ENCODE data around the gene AXIN1. TPM values are rescaled to one million over a fixed set of nuclear protein-coding genes. Genes with fewer than 3 reads are reported as not detected.

Gene AXIN1
- total and polyA plus RNA-seq, 9 of the 15 experiments (the other 6 are each of a cell fraction or from before 2014, with no cell fraction given), result 0.42 to 58.0 (median 25.9) TPM

GRCh38 chr16:273547-274421 lies 78.7 kb downstream of the AXIN1 start:
- Histone ChIP-seq H3K4me1 (replicated peaks in 1 of 2; ENCODE audit: control insufficient read depth in 2 of 2, insufficient read depth in 2 of 2, low read length in 2 of 2) (peaks cover 0 to 71% of the 10 kb centered on the region in 2 experiments; a peak in 2 of 5 replicates), H3K9me1 (ENCODE audit: control insufficient read depth, insufficient read depth, low read length) (no peaks in the 10 kb centered on the region), H3K4me3 (no peak overlapping the region), H2AFZ (ENCODE audit: low read depth, low read length) (0 out of 2 replicates have a peak overlapping the region, but pooled peaks have one; percentile 45), H3K79me2 (ENCODE audit: control insufficient read depth, insufficient read depth, low read length) (no peaks in the 10 kb centered on the region), H3K36me3 (ENCODE audit: control insufficient read depth, insufficient read depth, low read length) (no peaks in the 10 kb centered on the region), H3K4me2 (ENCODE audit: insufficient read depth, low read length) (peak overlapping the region; percentile 32; the same call in 1 of the 2 replicates), H3K27me3 (ENCODE audit: control insufficient read depth in 2 of 2, insufficient read depth in 2 of 2, low read length in 2 of 2) (no peaks in the 10 kb centered on the region), H3K9ac (ENCODE audit: insufficient read depth in 1 of 2, low read depth in 2 of 2, low read length in 2 of 2) (peak overlapping the region in 1 of 2 experiments; percentile 71; a peak in 2 of 4 replicates), H3K27ac (ENCODE audit: extremely low read depth, low read depth, low read length) (no peak overlapping the region), H4K20me1 (replicated peaks; ENCODE audit: control insufficient read depth, insufficient read depth, low read length) (no peaks in the 10 kb centered on the region), H3K9me3 (replicated peaks; ENCODE audit: control insufficient read depth, insufficient read depth, low read depth, low read length) (no peaks in the 10 kb centered on the region)
- no peak for FAIRE-seq
- BruUV-seq (replicated peaks), result no TSS peak
- ChIA-PET POLR2A (interaction anchor here (1.3 kb wide), 1 partner anchor 10 kb away, joined by 3 read pairs; no protein-coding TSS in a partner anchor), CTCF (ENCODE audit: low intra/inter-chr PET ratio) (no interaction called here)
- 18% methylated on average over 21 of the region's 30 CpGs for WGBS (ENCODE audit: insufficient coverage, low coverage, missing lambda C conversion rate)
- in situ Hi-C loops (cut with MboI) (no loop called here), intact Hi-C loops (cut with micrococcal nuclease) (no loop called here)
- ATAC-seq, result peak; percentile 80
- DNase-seq (ENCODE audit: extremely low read depth in 1 of 4, low spot score in 3 of 4), result peak; percentile 47 to 86 (median 70)
- no peak for TF ChIP-seq CREB3L1 (IDR thresholded peaks at IDR 0.05; ENCODE audit: borderline replicate concordance, low read depth)
- TF ChIP-seq DDX20 (tag; IDR thresholded peaks at IDR 0.05; ENCODE audit: low read depth), result no peak
- no peak for TF ChIP-seq CREB3 (tag; conservative IDR thresholded peaks at IDR 0.05; ENCODE audit: low read depth)
- TF ChIP-seq ZBTB26 (CRISPR knock-in tag; IDR thresholded peaks at IDR 0.05), result no peak
- no peak for TF ChIP-seq TBP (optimal IDR thresholded peaks at IDR 0.05; ENCODE audit: low read depth, low read length)
- TF ChIP-seq NR2C1 (IDR thresholded peaks at IDR 0.05), result no peak
- no peak for TF ChIP-seq NR2C1 (tag; IDR thresholded peaks at IDR 0.05)
- TF ChIP-seq RBM22 (IDR thresholded peaks at IDR 0.05; ENCODE audit: low read depth, low read length, poor library complexity, severe bottlenecking), result no peak
- no peak for TF ChIP-seq CEBPG (CRISPR knock-in tag; IDR thresholded peaks at IDR 0.05)
- no peak for TF ChIP-seq CEBPG (tag; conservative IDR thresholded peaks at IDR 0.05 in 1 of 2, IDR thresholded peaks at IDR 0.05 in 1 of 2)
- no peak for TF ChIP-seq ZBED1 (IDR thresholded peaks at IDR 0.05)
- no peak for TF ChIP-seq XRCC5 (IDR thresholded peaks at IDR 0.05; ENCODE audit: low read depth, low read length)
- TF ChIP-seq ATF1 (CRISPR knock-in tag; IDR thresholded peaks at IDR 0.05), result no peak
- TF ChIP-seq ATF1 (tag; IDR thresholded peaks at IDR 0.05), result no peak
- TF ChIP-seq ZC3H4 (CRISPR knock-in tag; IDR thresholded peaks at IDR 0.05; ENCODE audit: borderline replicate concordance), result no peak
- no peak for TF ChIP-seq ARNT (IDR thresholded peaks at IDR 0.05)

Measured in K562 (cell line).